Uterus (tissue), 2 donors: Measurements from ENCODE around the gene MYBPC2.

Experiments
- POLR2A ChIP-seq, 2 donors: fragments of 450-650 bp; IDR thresholded peaks; one replicate each; pipeline ENCODE4 v1.6.1; 2016; ENCODE audit warnings: antibody characterized with exemption in 2 of 2, mild to moderate bottlenecking in 1 of 2, moderate library complexity in 1 of 2
- TF ChIP-seq, protein P1 (sequence below), 4 experiments: fragments of 200-600 bp in 2 of 4; fragments of 450-650 bp in 2 of 4; sonication (generic) in 2 of 4; IDR thresholded peaks; one replicate each; pipeline ENCODE4 v1.5.1; 2016 to 2019; ENCODE audit warnings: antibody characterized with exemption in 4 of 4, mild to moderate bottlenecking in 2 of 4, moderate library complexity in 1 of 4

DNA sequence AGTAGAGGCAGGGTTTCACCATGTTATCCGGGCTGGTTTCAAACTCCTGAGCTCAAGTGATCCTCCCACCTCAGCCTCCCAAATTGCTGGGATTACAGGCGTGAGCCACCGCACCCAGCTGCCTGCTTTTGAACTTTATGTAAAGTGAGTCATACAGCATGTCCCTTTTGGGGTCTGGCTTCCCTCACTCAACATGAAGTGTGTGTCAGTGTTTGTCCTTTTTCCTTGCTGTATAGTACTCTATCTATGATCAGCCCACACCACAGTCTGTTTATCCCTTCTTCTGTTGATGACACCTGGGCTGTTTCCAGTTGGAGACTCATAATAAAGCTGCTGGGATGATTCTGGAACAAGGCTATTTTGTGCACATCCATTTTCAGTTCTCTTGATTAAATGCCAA is 11.9 kb upstream of the MYBPC2 start:
- TF ChIP-seq, protein P1, sequence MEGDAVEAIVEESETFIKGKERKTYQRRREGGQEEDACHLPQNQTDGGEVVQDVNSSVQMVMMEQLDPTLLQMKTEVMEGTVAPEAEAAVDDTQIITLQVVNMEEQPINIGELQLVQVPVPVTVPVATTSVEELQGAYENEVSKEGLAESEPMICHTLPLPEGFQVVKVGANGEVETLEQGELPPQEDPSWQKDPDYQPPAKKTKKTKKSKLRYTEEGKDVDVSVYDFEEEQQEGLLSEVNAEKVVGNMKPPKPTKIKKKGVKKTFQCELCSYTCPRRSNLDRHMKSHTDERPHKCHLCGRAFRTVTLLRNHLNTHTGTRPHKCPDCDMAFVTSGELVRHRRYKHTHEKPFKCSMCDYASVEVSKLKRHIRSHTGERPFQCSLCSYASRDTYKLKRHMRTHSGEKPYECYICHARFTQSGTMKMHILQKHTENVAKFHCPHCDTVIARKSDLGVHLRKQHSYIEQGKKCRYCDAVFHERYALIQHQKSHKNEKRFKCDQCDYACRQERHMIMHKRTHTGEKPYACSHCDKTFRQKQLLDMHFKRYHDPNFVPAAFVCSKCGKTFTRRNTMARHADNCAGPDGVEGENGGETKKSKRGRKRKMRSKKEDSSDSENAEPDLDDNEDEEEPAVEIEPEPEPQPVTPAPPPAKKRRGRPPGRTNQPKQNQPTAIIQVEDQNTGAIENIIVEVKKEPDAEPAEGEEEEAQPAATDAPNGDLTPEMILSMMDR (IDR thresholded peaks at IDR 0.05): no peak
- TF ChIP-seq POLR2A (IDR thresholded peaks at IDR 0.05): no peak
